Measurements from ENCODE around the gene ALG9.

Gene ALG9

GRCh38 chr11:111879637-111879960 is 8.2 kb upstream of the ALG9 start:
- DNase-seq (ENCODE audit: low read depth) = no peak

- peak; percentile 98 for DNase-seq (ENCODE audit: low read depth)
Measured at GRCh38 chr11:111878849-111879636, 7.7 kb upstream of the ALG9 start, which contains the start of the genes CFAP68 and FDXACB1. Gene CFAP68 (plus strand): TSS chr11:111879541. CDS start chr11:111879561, 20 bp downstream. Gene FDXACB1 (minus strand): TSS chr11:111879165. CDS start chr11:111879132, 33 bp downstream.

- no peak for DNase-seq (ENCODE audit: low read depth)
Measured at GRCh38 chr11:111878385-111878848, 7.0 kb upstream of the ALG9 start.

GRCh38 chr11:111871693-111872161 is 346 bp upstream of the ALG9 start:
- DNase-seq (ENCODE audit: low read depth) = peak; percentile 12

GRCh38 chr11:111870522-111870885 is 877 bp downstream of the ALG9 start:
- no peak for DNase-seq (ENCODE audit: low read depth)

- DNase-seq (ENCODE audit: low read depth) = no peak
Measured at GRCh38 chr11:111870113-111870512, 1.3 kb downstream of the ALG9 start.

- DNase-seq (ENCODE audit: low read depth) = no peak
Measured at GRCh38 chr11:111860257-111860656, 11.1 kb downstream of the ALG9 start.

GRCh38 chr11:111855506-111855905 is 15.9 kb downstream of the ALG9 start:
- DNase-seq (ENCODE audit: low read depth) = no peak

GRCh38 chr11:111852103-111852502 is 19.3 kb downstream of the ALG9 start:
- no peak for DNase-seq (ENCODE audit: low read depth)

- peak; percentile 26 for DNase-seq (ENCODE audit: low read depth)
Measured at GRCh38 chr11:111851636-111852035, 19.7 kb downstream of the ALG9 start.

GRCh38 chr11:111851067-111851466 is 20.3 kb downstream of the ALG9 start:
- no peak for DNase-seq (ENCODE audit: low read depth)

GRCh38 chr11:111849631-111850030 is 21.8 kb downstream of the ALG9 start:
- no peak for DNase-seq (ENCODE audit: low read depth)

- peak; percentile 69 for DNase-seq (ENCODE audit: low read depth)
Measured at GRCh38 chr11:111846636-111847035, 24.7 kb downstream of the ALG9 start.

GRCh38 chr11:111846063-111846462 is 25.3 kb downstream of the ALG9 start:
- peak; percentile 77 for DNase-seq (ENCODE audit: low read depth)

- peak; percentile 17 for DNase-seq (ENCODE audit: low read depth)
Measured at GRCh38 chr11:111845276-111846028, 25.9 kb downstream of the ALG9 start.

- no peak for DNase-seq (ENCODE audit: low read depth)
Measured at GRCh38 chr11:111843661-111844060, 27.7 kb downstream of the ALG9 start.

GRCh38 chr11:111841370-111842053 is 29.9 kb downstream of the ALG9 start:
- peak; percentile 82 for DNase-seq (ENCODE audit: low read depth)

GRCh38 chr11:111840143-111840542 is 31.2 kb downstream of the ALG9 start:
- DNase-seq (ENCODE audit: low read depth) = no peak

- no peak for DNase-seq (ENCODE audit: low read depth)
Measured at GRCh38 chr11:111838054-111838453, 33.3 kb downstream of the ALG9 start.

GRCh38 chr11:111837366-111837891 is 34.0 kb downstream of the ALG9 start:
- no peak for DNase-seq (ENCODE audit: low read depth)

GRCh38 chr11:111836721-111837120 is 34.7 kb downstream of the ALG9 start:
- DNase-seq (ENCODE audit: low read depth) = peak; percentile 17

GRCh38 chr11:111836162-111836561 is 35.2 kb downstream of the ALG9 start:
- DNase-seq (ENCODE audit: low read depth) = no peak
